TTC549 (cell line): ENCODE data around the gene FAM241A.
"Not testable (repeated sequence)": the region's sequence is repeated elsewhere in the genome, so short reads cannot be mapped to it uniquely, and the experiment has no call there.

Experiments
- FAIRE-seq: peaks from 2 replicates; lab custom pipeline; 2012; peaks lifted over from hg19 to GRCh38; lab: Jason Lieb, UNC

The FAM241A gene

GRCh38 chr4:112173593-112174558, 28.6 kb downstream of the FAM241A start:
- no peak for FAIRE-seq

GRCh38 chr4:112175840-112176239, 30.6 kb downstream of the FAM241A start:
- no peak for FAIRE-seq

GRCh38 chr4:112176596-112176995, 31.3 kb downstream of the FAM241A start:
- no peak for FAIRE-seq

- not testable (repeated sequence) for FAIRE-seq
Measured at GRCh38 chr4:112178741-112179140, 33.5 kb downstream of the FAM241A start.

GRCh38 chr4:112181358-112182000, 36.2 kb downstream of the FAM241A start:
- no peak for FAIRE-seq

- no peak for FAIRE-seq
Measured at GRCh38 chr4:112182604-112183003, 37.4 kb downstream of the FAM241A start.

- no peak for FAIRE-seq
Measured at GRCh38 chr4:112183252-112183651, 38.0 kb downstream of the FAM241A start.

- no peak for FAIRE-seq
Measured at GRCh38 chr4:112184438-112184837, 39.2 kb downstream of the FAM241A start.

- no peak for FAIRE-seq
Measured at GRCh38 chr4:112185334-112185733, 40.1 kb downstream of the FAM241A start.

GRCh38 chr4:112185740-112186670, 40.8 kb downstream of the FAM241A start:
- no peak for FAIRE-seq

- FAIRE-seq = no peak
Measured at GRCh38 chr4:112189754-112190153, 44.5 kb downstream of the FAM241A start.

GRCh38 chr4:112190684-112191083, 45.4 kb downstream of the FAM241A start:
- no peak for FAIRE-seq

GRCh38 chr4:112196461-112196860, 51.2 kb downstream of the FAM241A start:
- FAIRE-seq = no peak

GRCh38 chr4:112199041-112199440, 53.8 kb downstream of the FAM241A start:
- no peak for FAIRE-seq

- no peak for FAIRE-seq
Measured at GRCh38 chr4:112201915-112202505, 56.8 kb downstream of the FAM241A start.

GRCh38 chr4:112203593-112203992, 58.3 kb downstream of the FAM241A start:
- no peak for FAIRE-seq

GRCh38 chr4:112206431-112206830, 61.2 kb downstream of the FAM241A start:
- FAIRE-seq = no peak

GRCh38 chr4:112208137-112209095, 63.2 kb downstream of the FAM241A start:
- FAIRE-seq = not testable (repeated sequence)

GRCh38 chr4:112210777-112211176, 65.5 kb downstream of the FAM241A start:
- FAIRE-seq = no peak

GRCh38 chr4:112213091-112213490, 67.8 kb downstream of the FAM241A start:
- FAIRE-seq = no peak

- FAIRE-seq = no peak
Measured at GRCh38 chr4:112213856-112214255, 68.6 kb downstream of the FAM241A start.
